GM10266 (cell line): ENCODE data around the gene RNF130.
"Not testable (repeated sequence)": the region's sequence is repeated elsewhere in the genome, so short reads cannot be mapped to it uniquely, and the experiment has no call there.

Experiments used
- DNase-seq: peaks from one replicate; pipeline ENCODE4 v3.0.0; 2012; ENCODE audit errors: extremely low spot score
- TF ChIP-seq, protein P1 (sequence below): IDR thresholded peaks from 2 replicates; pipeline ENCODE4 v1.5.1; 2012; ENCODE audit warnings: mild to moderate bottlenecking, low read depth; ENCODE audit not compliant: control insufficient read depth, insufficient read depth; ENCODE audit errors: missing control alignments

Gene RNF130

DNA sequence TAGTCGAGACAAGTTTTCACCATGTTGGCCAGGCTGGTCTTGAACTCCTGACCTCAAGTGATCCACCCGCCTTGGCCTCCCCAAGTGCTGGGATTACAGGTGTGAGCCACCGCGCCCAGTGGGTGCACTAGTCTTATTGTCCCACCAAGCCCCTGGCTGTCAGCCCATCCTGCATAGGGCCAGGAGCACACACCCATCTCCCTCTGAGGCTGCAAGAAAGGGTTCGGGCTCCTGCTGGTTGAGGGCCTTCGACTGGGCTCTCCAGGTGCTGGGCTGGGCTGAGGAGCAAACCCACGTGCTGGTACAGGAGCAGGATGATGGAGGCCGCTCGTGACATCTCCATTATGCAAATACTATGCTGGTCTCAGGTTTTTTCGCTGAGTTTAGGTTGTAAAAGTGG is 25.1 kb upstream of the RNF130 start:
- no peak for DNase-seq
- TF ChIP-seq, protein P1, sequence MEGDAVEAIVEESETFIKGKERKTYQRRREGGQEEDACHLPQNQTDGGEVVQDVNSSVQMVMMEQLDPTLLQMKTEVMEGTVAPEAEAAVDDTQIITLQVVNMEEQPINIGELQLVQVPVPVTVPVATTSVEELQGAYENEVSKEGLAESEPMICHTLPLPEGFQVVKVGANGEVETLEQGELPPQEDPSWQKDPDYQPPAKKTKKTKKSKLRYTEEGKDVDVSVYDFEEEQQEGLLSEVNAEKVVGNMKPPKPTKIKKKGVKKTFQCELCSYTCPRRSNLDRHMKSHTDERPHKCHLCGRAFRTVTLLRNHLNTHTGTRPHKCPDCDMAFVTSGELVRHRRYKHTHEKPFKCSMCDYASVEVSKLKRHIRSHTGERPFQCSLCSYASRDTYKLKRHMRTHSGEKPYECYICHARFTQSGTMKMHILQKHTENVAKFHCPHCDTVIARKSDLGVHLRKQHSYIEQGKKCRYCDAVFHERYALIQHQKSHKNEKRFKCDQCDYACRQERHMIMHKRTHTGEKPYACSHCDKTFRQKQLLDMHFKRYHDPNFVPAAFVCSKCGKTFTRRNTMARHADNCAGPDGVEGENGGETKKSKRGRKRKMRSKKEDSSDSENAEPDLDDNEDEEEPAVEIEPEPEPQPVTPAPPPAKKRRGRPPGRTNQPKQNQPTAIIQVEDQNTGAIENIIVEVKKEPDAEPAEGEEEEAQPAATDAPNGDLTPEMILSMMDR = no peak

DNA sequence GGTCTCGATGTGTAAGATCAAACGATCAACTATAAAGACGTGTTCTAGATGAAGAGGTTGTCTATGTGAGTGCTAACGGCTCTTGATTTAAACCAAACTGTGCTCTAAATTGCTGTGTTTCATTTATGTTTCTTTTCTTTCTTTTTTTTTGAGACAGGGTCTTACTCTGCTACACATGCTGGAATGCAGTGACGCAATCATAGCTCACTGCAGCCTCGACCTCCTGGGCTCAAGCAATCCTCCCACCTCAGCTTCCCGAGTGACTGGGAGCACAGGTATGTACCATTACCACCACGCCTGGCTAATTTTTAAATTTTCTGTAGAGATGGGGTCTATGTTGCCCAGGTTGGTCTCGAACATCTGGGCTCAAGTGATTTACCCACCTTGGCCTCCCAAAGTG is 24.0 kb upstream of the RNF130 start:
- TF ChIP-seq, protein P1 = no peak
- DNase-seq = no peak

DNA sequence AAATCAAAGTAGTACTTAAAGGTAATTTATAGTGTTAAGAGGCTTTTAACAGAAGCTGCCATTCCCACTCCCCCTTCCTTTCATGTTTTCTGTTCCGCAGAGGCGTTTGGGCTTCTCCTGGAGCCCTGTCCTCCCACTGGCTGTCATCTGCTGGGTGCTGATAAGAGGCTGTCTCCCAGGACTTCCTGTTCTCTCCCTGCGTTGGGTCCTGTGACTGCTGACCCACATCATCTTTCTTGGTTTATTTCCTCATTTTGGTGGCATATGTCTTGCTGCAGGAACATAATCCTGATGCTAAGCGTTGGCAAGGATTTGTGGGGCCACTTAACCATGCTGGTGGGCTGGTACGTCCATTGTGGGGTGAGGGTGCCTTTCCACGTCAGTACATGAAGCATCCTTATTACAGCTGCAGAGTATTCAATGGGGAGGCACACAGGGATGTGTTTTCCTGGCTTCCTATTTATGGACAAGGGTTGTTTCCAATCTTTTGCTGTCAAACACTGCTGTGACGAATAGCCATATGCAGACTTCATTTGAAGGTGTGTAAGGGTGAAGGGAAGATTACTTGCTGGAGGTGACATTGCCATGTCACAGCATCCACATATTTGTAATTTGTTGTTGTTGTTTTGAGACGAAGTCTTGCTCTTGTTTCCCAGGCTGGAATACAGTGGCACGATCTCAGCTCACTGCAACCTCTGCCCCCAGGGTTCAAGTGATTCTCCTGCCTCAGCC is 22.3 kb upstream of the RNF130 start:
- TF ChIP-seq, protein P1 = no peak
- DNase-seq = no peak

DNA sequence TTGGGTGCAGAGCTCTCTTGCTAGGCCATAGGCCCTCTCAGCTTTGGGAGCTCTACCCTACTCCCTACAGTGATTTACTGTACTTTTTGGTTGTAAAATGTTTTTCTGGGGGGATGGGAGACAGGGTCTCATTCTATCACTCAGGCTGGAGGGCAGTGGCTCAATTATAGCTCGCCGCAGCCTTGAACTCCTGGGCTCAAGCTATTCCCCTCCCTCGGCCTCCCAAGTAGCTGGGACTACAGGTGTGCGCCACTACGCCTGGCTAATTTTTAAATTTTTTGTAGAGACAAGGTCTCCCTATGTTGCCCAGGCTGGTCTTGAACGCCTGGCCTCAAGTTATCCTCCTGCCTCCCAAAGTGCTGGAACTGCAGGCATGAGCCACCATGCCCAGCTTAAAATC is 21.7 kb upstream of the RNF130 start:
- DNase-seq = no peak

DNA sequence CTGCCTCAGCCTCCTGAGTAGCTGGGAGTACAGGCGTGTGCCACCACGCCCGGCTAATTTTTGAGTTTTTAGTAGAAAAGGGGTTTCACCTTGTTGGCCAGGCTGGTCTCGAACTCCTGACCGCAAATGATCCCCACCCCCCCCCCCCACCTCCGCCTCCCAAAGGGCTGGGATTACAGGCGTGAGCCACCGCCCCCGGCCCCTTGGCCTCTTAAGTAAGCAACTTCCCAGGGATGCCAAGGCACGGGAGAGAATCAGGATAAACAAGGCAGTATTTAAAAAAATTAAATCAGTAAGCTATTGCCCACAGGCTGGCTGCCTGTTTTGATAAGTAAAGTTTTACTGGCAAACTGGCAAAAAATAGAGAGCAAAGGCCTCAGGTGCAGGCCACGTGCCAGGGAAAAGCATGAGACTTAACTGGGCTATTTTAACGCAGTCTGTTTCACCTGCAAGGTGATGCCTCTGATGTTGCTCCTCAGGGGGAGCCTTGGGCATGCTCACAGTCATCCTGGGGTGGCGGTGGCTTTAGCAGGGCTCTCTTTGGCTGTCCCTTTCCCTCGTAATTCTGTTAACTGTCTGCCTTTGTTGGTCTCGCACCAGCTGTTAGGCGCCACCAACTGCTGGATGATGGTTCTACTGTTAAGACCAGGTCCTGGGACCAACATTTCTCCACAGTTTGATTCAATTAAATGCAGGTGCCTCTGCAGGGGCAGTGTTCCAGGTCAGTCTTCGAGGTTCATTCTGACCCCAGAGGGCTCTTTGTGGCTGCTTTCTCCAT is 19.4 kb upstream of the RNF130 start:
- DNase-seq = no peak
- TF ChIP-seq, protein P1 = no peak

More for the DNA sequence above, 21.7 kb upstream of the RNF130 start:
- TF ChIP-seq, protein P1 = no peak

DNA sequence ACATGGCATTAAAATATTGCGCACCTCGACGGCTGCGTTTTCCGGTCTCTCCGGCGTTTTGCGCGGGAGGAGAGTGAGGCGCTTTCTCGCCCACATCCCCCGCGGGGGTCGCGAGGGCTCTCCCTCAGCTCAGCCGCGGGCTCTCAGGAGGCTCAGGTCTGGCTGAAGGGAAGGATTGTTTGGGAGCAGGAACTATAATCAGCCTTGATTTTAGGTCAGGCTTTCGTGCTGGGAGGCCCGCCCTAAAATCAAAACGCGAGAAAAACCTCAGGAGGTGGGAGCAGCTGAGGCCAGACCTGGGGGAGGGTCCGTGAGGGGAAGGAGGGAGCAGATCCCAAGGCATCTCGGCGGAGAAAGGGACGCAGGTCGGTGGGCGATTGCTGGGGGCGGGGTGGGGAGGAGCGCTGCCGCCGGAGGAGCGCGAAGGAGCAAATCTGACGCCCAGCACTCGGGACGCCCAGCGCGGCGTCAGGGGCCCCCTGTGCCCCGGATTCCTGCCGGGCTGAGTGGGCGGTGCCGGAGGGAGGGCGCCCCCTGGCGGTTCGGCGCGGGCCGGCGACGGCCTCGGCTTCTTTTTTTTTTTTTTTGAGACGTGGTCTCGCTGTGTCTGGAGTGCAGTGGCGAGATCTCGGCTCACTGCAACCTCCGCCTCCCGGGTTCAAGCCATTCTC is 18.7 kb upstream of the RNF130 start:
- TF ChIP-seq, protein P1 = peak; percentile 80
- DNase-seq = peak; percentile 65

DNA sequence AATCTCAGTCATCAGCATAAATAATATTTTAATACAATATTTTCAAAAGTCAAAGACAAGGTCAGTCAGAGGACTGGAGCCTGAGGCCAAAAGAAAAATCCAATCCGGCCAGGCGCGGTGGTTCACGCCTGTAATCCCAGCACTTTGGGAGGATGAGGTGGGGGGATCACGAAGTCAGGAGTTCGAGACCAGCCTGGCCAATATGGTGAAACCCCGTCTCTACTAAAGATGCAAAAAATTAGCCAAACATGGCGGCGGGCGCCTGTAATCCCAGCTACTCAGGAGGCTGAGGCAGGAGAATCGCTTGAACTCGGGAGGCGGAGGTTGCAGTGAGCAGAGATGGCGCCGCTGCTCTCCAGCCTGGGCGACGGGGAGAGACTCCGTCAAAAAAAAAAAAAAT is 18.1 kb upstream of the RNF130 start:
- not testable (repeated sequence) for DNase-seq
